OCI-LY1 (cell line): ENCODE measurements around the gene OR4D1.

Experiments used
- CTCF ChIP-seq: fragments of 200-600 bp; sonication (generic), shearing (Covaris generic); IDR thresholded peaks from 2 replicates; pipeline ENCODE4 v1.5.1; 2017; ENCODE audit warnings: mild to moderate bottlenecking, antibody characterized with exemption, low read length, moderate library complexity, mixed read lengths
- EZH2 ChIP-seq: fragments of 200-600 bp; sonication (generic), shearing (Covaris generic); IDR thresholded peaks from 2 replicates; pipeline ENCODE4 v1.8.0; 2017; ENCODE audit warnings: borderline replicate concordance, mixed run types, mild to moderate bottlenecking, antibody characterized with exemption, low read length, moderate library complexity, mixed read lengths

- no peak for TF ChIP-seq CTCF
- TF ChIP-seq EZH2, result no peak
Measured at GRCh38 chr17:58165981-58166380, 17.8 kb downstream of the OR4D1 start.
